HUES64 (cell line): ENCODE results near the gene EPB41L4A.

Experiments
- H3K27ac ChIP-seq: 2 replicates; pipeline ENCODE4 v1.7.0; 2013; ENCODE audit warnings: low read depth, low read length, inconsistent platforms
- H3K27me3 ChIP-seq: 2 replicates; pipeline ENCODE4 v1.6.1; 2013; ENCODE audit warnings: mild to moderate bottlenecking, low read length; ENCODE audit not compliant: insufficient read depth
- H3K36me3 ChIP-seq: 2 replicates; pipeline ENCODE4 v1.6.1; 2013; ENCODE audit warnings: mild to moderate bottlenecking, low read length; ENCODE audit not compliant: insufficient read depth
- H3K4me1 ChIP-seq: 2 replicates; pipeline ENCODE4 v1.6.1; 2013; ENCODE audit warnings: mild to moderate bottlenecking, low read length, moderate library complexity; ENCODE audit not compliant: insufficient read depth
- H3K4me3 ChIP-seq: 2 replicates; pipeline ENCODE4 v1.5.1; 2013; ENCODE audit warnings: mild to moderate bottlenecking, low read length, moderate library complexity
- H3K9ac ChIP-seq: 2 replicates; pipeline ENCODE4 v1.6.1; 2013; ENCODE audit warnings: mild to moderate bottlenecking, low read depth, low read length
- H3K9me3 ChIP-seq: 2 replicates; pipeline ENCODE4 v1.6.1; 2013; ENCODE audit warnings: low read depth, low read length; ENCODE audit not compliant: insufficient read depth
- WGBS: fragments of 150-250, 120-280 bp; methylation state at CpG from one replicate; pipeline ENCODE4 v1.1.7; 2013; ENCODE audit warnings: missing lambda C conversion rate; 5-methylcytosine and 5-hydroxymethylcytosine counted together

Gene EPB41L4A

GRCh38 chr5:112183103-112183711 is 235.9 kb downstream of the EPB41L4A start:
- Histone ChIP-seq H3K4me1 (peaks cover 12% of the 10 kb centered on the region; the same call in 1 of the 2 replicates), H3K4me3 (no peak overlapping the region), H3K27ac (no peak overlapping the region; the same call in 1 of the 2 replicates), H3K27me3 (no peaks in the 10 kb centered on the region), H3K36me3 (no peaks in the 10 kb centered on the region), H3K9ac (no peak overlapping the region), H3K9me3 (no peaks in the 10 kb centered on the region)
- WGBS = 75% methylated on average over 8 of the region's 8 CpGs

DNA sequence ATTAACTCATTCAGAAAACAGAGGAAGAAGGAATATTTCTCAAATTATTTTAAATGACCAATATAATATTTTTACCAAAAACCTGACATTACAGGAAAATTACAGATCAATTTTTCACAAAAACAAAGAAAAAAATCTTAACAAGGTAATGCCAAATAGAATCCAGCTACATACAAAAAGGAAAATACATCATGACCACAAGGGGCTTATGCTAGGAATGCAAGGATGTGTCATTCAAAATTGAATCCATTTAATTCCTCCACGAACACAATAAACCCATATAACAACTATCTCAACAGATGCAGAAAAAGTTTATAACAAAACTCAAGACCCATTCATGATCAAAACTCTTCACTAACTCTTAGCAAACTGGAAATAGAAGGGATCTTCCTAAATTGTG is 239.8 kb downstream of the EPB41L4A start:
- 76% methylated on average over 1 of the region's 1 CpG for whole genome bisulfite sequencing
- no peak overlapping the region for H3K4me3 ChIP-seq
- peaks cover 15% of the 10 kb centered on the region; the same call in 1 of the 2 replicates for H3K4me1 ChIP-seq
- no peaks in the 10 kb centered on the region for H3K9me3 ChIP-seq
- no peak overlapping the region for H3K27ac ChIP-seq
- no peaks in the 10 kb centered on the region for H3K36me3 ChIP-seq
- H3K27me3 ChIP-seq = no peaks in the 10 kb centered on the region
- H3K9ac ChIP-seq = no peak overlapping the region

GRCh38 chr5:112174959-112175594 is 244.0 kb downstream of the EPB41L4A start:
- Histone ChIP-seq H3K27ac (no peak overlapping the region), H3K4me3 (0 out of 2 replicates have a peak overlapping the region, but pooled peaks have one; percentile 20), H3K9ac (no peak overlapping the region), H3K36me3 (no peaks in the 10 kb centered on the region), H3K9me3 (no peaks in the 10 kb centered on the region), H3K4me1 (peaks cover 3% of the 10 kb centered on the region; the same call in 1 of the 2 replicates), H3K27me3 (no peaks in the 10 kb centered on the region)
- 24% methylated on average over 2 of the region's 8 CpGs for WGBS

DNA sequence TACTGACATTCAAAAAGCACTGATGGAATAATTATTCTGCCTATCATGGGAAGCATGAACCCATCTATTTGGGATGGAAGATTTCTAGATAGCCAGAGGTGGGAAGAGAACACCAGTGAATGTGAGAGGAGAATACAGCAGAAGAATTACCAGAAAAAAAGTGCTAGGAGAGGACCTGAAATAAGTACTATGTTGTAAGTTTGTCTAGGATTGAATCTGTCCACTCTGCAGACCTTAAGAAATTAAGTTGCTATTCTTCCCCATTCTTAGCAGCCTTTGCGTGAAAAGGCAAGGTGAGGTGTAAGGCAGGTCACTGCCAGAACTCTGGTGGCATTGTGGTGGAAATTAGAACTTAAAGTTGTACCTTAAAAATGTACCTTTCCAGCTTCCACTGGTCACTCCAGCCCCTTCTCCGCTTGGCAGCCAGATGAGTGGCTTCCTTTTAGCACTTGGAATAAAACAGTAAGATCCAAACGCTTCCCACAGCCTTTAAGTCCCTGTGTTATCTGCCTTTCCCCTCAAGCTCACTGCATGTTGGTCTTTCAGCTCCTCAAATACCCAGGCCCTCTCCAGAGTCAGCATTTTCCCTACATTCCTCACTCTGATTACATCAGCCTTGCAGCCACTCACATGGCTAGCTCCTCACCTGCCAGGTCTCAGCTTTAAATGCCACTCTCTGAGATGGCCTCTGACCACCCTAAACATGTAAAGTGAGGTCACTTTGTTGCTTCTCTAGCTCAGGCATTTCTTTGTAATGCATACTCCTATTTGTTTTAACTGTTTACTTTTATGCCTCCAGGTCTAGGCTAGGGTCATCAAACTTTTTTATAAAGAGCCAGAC is 253.0 kb downstream of the EPB41L4A start:
- Histone ChIP-seq H3K4me3 (no peak overlapping the region), H3K9me3 (no peaks in the 10 kb centered on the region), H3K36me3 (peaks cover 55% of the 10 kb centered on the region), H3K9ac (peak overlapping the region; percentile 61), H3K27me3 (no peaks in the 10 kb centered on the region), H3K27ac (peak overlapping the region; percentile 83), H3K4me1 (peaks cover 58% of the 10 kb centered on the region)
- 57% methylated on average over 3 of the region's 3 CpGs for WGBS

- Histone ChIP-seq H3K9ac (no peak overlapping the region), H3K4me1 (peaks cover 58% of the 10 kb centered on the region), H3K27me3 (no peaks in the 10 kb centered on the region), H3K36me3 (peaks cover 55% of the 10 kb centered on the region), H3K9me3 (no peaks in the 10 kb centered on the region), H3K4me3 (no peak overlapping the region), H3K27ac (peak overlapping the region; percentile 83; the same call in 1 of the 2 replicates)
- 86% methylated on average over 3 of the region's 3 CpGs for WGBS
Observed at GRCh38 chr5:112165399-112165798, 253.7 kb downstream of the EPB41L4A start.

DNA sequence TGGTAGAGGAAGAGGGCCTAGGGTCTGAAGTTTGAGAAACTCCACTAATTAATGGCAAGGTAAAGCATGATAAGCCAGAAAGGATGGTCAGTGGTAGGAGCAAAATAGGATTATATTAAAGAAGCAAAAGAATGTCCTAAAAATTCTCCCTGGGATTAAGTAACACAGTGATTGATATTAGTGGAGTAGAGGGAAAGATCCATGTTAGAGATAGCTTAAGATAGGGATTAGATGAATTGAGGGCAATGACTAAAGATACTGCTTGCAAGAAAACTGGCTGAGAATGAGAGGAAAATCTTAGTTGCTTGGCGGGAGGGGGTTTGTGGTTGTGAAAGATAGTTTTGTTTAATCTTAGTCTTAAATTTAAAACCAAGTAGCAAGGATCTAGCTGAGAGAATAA is 255.6 kb downstream of the EPB41L4A start:
- Histone ChIP-seq H3K36me3 (peaks cover 55% of the 10 kb centered on the region), H3K27me3 (no peaks in the 10 kb centered on the region), H3K4me1 (peaks cover 53% of the 10 kb centered on the region), H3K9me3 (no peaks in the 10 kb centered on the region), H3K4me3 (peak overlapping the region; percentile 89; the same call in 1 of the 2 replicates), H3K9ac (peak overlapping the region; percentile 98; the same call in 1 of the 2 replicates), H3K27ac (no peak overlapping the region)
- 96% methylated on average over 1 of the region's 1 CpG for WGBS

DNA sequence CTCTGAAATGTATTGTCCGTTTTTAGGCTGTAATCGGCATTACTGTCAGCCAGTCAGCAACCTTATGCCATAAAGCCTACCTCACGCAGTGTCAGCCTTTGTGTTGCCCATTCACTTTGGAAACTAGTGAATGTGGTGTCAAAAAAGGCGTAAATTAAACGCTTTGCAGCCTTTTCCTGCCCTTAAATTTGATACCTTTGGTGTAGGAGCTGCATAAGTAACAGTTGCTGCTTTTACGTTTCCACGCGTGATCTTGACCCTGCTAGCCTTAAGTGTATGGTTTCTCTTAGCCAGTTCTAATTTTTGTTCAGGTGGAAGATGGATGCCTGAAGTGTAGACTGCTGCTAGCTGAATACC is 257.7 kb downstream of the EPB41L4A start:
- peaks cover 45% of the 10 kb centered on the region for H3K36me3 ChIP-seq
- H3K4me3 ChIP-seq = peak overlapping the region; percentile 89
- no peaks in the 10 kb centered on the region for H3K27me3 ChIP-seq
- peak overlapping the region; percentile 85 for H3K27ac ChIP-seq
- H3K9me3 ChIP-seq = no peaks in the 10 kb centered on the region
- under 1% methylated on average over 8 of the region's 8 CpGs for WGBS
- H3K4me1 ChIP-seq = peaks cover 37% of the 10 kb centered on the region; the same call in 1 of the 2 replicates
- H3K9ac ChIP-seq = peak overlapping the region; percentile 98

GRCh38 chr5:112160652-112161391 is 258.3 kb downstream of the EPB41L4A start:
- Histone ChIP-seq H3K27ac (peak overlapping the region; percentile 85), H3K4me3 (peak overlapping the region; percentile 89), H3K9me3 (no peaks in the 10 kb centered on the region), H3K27me3 (no peaks in the 10 kb centered on the region), H3K9ac (peak overlapping the region; percentile 98), H3K4me1 (peaks cover 32% of the 10 kb centered on the region; the same call in 1 of the 2 replicates), H3K36me3 (peaks cover 45% of the 10 kb centered on the region)
- WGBS = under 1% methylated on average over 55 of the region's 55 CpGs

DNA sequence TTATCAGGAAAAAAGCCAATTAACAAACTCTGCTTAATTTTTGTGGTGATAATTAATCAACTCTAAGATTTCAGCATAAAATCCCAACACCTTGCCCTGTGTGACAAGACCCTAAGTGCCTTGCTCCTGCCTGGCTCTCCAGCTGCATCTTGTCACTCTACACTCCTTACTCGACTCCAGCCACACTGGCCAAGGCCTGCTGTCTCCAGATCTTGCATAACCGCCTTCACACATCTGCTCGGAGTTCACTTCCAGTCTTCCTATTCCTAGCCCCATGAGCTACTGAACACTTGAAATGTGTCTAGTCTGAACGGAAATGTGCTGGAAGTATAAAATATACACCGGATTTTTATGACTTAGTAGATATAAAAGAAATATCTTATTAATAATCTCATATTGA is 259.6 kb downstream of the EPB41L4A start:
- Histone ChIP-seq H3K4me1 (peaks cover 24% of the 10 kb centered on the region; the same call in 1 of the 2 replicates), H3K36me3 (peaks cover 32% of the 10 kb centered on the region), H3K27me3 (no peaks in the 10 kb centered on the region), H3K9ac (no peak overlapping the region), H3K27ac (no peak overlapping the region), H3K4me3 (no peak overlapping the region), H3K9me3 (no peaks in the 10 kb centered on the region)
- 89% methylated on average over 3 of the region's 5 CpGs for WGBS

- Histone ChIP-seq H3K27ac (no peak overlapping the region), H3K4me3 (no peak overlapping the region), H3K36me3 (0 out of 2 replicates have a peak, but pooled peaks cover under 1% of the 10 kb centered on the region), H3K4me1 (no peaks in the 10 kb centered on the region), H3K27me3 (no peaks in the 10 kb centered on the region), H3K9me3 (no peaks in the 10 kb centered on the region), H3K9ac (no peak overlapping the region)
- 78% methylated on average over 3 of the region's 3 CpGs for WGBS
Observed at GRCh38 chr5:112156211-112156610, 262.9 kb downstream of the EPB41L4A start.
